HG02981 (cell line): Measurements from ENCODE around the gene LRG1.
"Not testable (repeated sequence)": the region's sequence is repeated elsewhere in the genome, so short reads cannot be mapped to it uniquely, and the experiment has no call there.

Experiments
- ATAC-seq: cut with Tn5 transposase; IDR thresholded peaks from one replicate; pipeline ENCODE4 v1.9.1; 2021; ENCODE audit warnings: mild to moderate bottlenecking, moderate library complexity; ENCODE audit not compliant: unreplicated experiment

Gene LRG1

GRCh38 chr19:4531562-4532165 lies 8.2 kb downstream of the LRG1 start:
- ATAC-seq, result no peak

- no peak for ATAC-seq
Observed at GRCh38 chr19:4529924-4530522, 9.8 kb downstream of the LRG1 start.

GRCh38 chr19:4528843-4529242 lies 11.0 kb downstream of the LRG1 start:
- ATAC-seq, result no peak

- ATAC-seq, result not testable (repeated sequence)
Observed at GRCh38 chr19:4527377-4527776, 12.5 kb downstream of the LRG1 start.

- no peak for ATAC-seq
Observed at GRCh38 chr19:4525563-4526002, 14.3 kb downstream of the LRG1 start.

- no peak for ATAC-seq
Observed at GRCh38 chr19:4524808-4525562, 14.9 kb downstream of the LRG1 start.

- ATAC-seq, result no peak
Observed at GRCh38 chr19:4523306-4524110, 16.3 kb downstream of the LRG1 start.

GRCh38 chr19:4522291-4523002 lies 17.4 kb downstream of the LRG1 start:
- ATAC-seq, result no peak

- ATAC-seq, result no peak
Observed at GRCh38 chr19:4521888-4522242, 18.0 kb downstream of the LRG1 start.

GRCh38 chr19:4521170-4521887 lies 18.5 kb downstream of the LRG1 start:
- no peak for ATAC-seq

- ATAC-seq, result no peak
Observed at GRCh38 chr19:4519521-4520277, 20.1 kb downstream of the LRG1 start.

- no peak for ATAC-seq
Observed at GRCh38 chr19:4519172-4519496, 20.7 kb downstream of the LRG1 start.

- ATAC-seq, result no peak
Observed at GRCh38 chr19:4518345-4519171, 21.3 kb downstream of the LRG1 start, which contains the start of gene PLIN4. Gene PLIN4, minus strand, starts transcription at chr19:4518486. Its CDS starts 214 bp downstream, at chr19:4518272.

GRCh38 chr19:4517451-4518057 lies 22.3 kb downstream of the LRG1 start:
- ATAC-seq, result no peak

GRCh38 chr19:4516939-4517300 lies 22.9 kb downstream of the LRG1 start:
- no peak for ATAC-seq

GRCh38 chr19:4516199-4516938 lies 23.5 kb downstream of the LRG1 start:
- no peak for ATAC-seq

- ATAC-seq, result no peak
Observed at GRCh38 chr19:4515732-4516131, 24.1 kb downstream of the LRG1 start.

GRCh38 chr19:4513248-4513647 lies 26.6 kb downstream of the LRG1 start:
- no peak for ATAC-seq
